GM19395 (cell line): Measurements from ENCODE around the gene FKBP14.

Source experiments
- ATAC-seq: cut with Tn5 transposase; IDR thresholded peaks from one replicate; pipeline ENCODE4 v1.9.1; 2021; ENCODE audit warnings: mild to moderate bottlenecking, moderate library complexity; ENCODE audit not compliant: unreplicated experiment

The FKBP14 gene

GRCh38 chr7:30026229-30027064, at the start of gene FKBP14:
TSS of gene FKBP14 (minus strand) at chr7:30026702. CDS start at chr7:30026508, 194 bp downstream.
- ATAC-seq, result peak; percentile 79

GRCh38 chr7:30074422-30075030, 48.0 kb upstream of the FKBP14 start:
- ATAC-seq, result no peak

- ATAC-seq, result no peak
Observed at GRCh38 chr7:30072735-30073134, 46.2 kb upstream of the FKBP14 start.

- ATAC-seq, result no peak
Observed at GRCh38 chr7:30070052-30070451, 43.5 kb upstream of the FKBP14 start.

- no peak for ATAC-seq
Observed at GRCh38 chr7:30069096-30069867, 42.8 kb upstream of the FKBP14 start.

- no peak for ATAC-seq
Observed at GRCh38 chr7:30068117-30068516, 41.6 kb upstream of the FKBP14 start.

- no peak for ATAC-seq
Observed at GRCh38 chr7:30066687-30067086, 40.2 kb upstream of the FKBP14 start.

GRCh38 chr7:30065746-30066145, 39.2 kb upstream of the FKBP14 start:
- no peak for ATAC-seq

- ATAC-seq, result no peak
Observed at GRCh38 chr7:30062587-30062986, 36.1 kb upstream of the FKBP14 start.

GRCh38 chr7:30061786-30062185, 35.3 kb upstream of the FKBP14 start:
- ATAC-seq, result peak; percentile 87

GRCh38 chr7:30057741-30058140, 31.2 kb upstream of the FKBP14 start:
- no peak for ATAC-seq

GRCh38 chr7:30053068-30053467, 26.6 kb upstream of the FKBP14 start:
- no peak for ATAC-seq

GRCh38 chr7:30049173-30049572, 22.7 kb upstream of the FKBP14 start:
- no peak for ATAC-seq

GRCh38 chr7:30048582-30048981, 22.1 kb upstream of the FKBP14 start:
- ATAC-seq, result no peak

GRCh38 chr7:30047124-30047523, 20.6 kb upstream of the FKBP14 start:
- ATAC-seq, result no peak

GRCh38 chr7:30046127-30046770, 19.7 kb upstream of the FKBP14 start:
- no peak for ATAC-seq

- no peak for ATAC-seq
Observed at GRCh38 chr7:30041526-30042269, 15.2 kb upstream of the FKBP14 start.

- no peak for ATAC-seq
Observed at GRCh38 chr7:30040938-30041337, 14.4 kb upstream of the FKBP14 start.

GRCh38 chr7:30038196-30038980, 11.9 kb upstream of the FKBP14 start:
- no peak for ATAC-seq

GRCh38 chr7:30036220-30036619, 9.7 kb upstream of the FKBP14 start:
- ATAC-seq, result no peak
